Central memory CD8-positive, alpha-beta T cell (primary cell): ENCODE measurements around the gene OXLD1.

Experiments
- ATAC-seq: fragments of 150-1000 bp; cut with Tn5 transposase; replicated peaks from 2 replicates; pipeline ENCODE4 v1.10.0; 2022; ENCODE audit warnings: mild to moderate bottlenecking, moderate FRiP score, moderate number of reproducible peaks; ENCODE audit not compliant: poor library complexity, severe bottlenecking; ENCODE audit errors: extremely low read depth
- DNase-seq, 2 donors: peaks; one replicate each; pipeline ENCODE4 v3.0.0; 2021; ENCODE audit warnings: low spot score in 2 of 2
- H3K27ac Mint-ChIP-seq: one replicate; pipeline ENCODE4 v1.8.0; 2022; ENCODE audit warnings: low read depth, mild to moderate bottlenecking, moderate library complexity, mixed read lengths
- H3K27me3 Mint-ChIP-seq: one replicate; pipeline ENCODE4 v1.8.0; 2022; ENCODE audit warnings: mixed read lengths
- H3K36me3 Mint-ChIP-seq: one replicate; pipeline ENCODE4 v1.8.0; 2022; ENCODE audit warnings: mild to moderate bottlenecking, moderate library complexity, mixed read lengths; ENCODE audit not compliant: insufficient read depth
- H3K4me1 Mint-ChIP-seq: one replicate; pipeline ENCODE4 v1.8.0; 2022; ENCODE audit warnings: mixed read lengths
- H3K4me3 Mint-ChIP-seq: one replicate; pipeline ENCODE4 v1.8.0; 2022; ENCODE audit warnings: mild to moderate bottlenecking, moderate library complexity, mixed read lengths
- H3K9me3 Mint-ChIP-seq: one replicate; pipeline ENCODE4 v1.8.0; 2022; ENCODE audit warnings: mixed read lengths

Gene OXLD1

DNA sequence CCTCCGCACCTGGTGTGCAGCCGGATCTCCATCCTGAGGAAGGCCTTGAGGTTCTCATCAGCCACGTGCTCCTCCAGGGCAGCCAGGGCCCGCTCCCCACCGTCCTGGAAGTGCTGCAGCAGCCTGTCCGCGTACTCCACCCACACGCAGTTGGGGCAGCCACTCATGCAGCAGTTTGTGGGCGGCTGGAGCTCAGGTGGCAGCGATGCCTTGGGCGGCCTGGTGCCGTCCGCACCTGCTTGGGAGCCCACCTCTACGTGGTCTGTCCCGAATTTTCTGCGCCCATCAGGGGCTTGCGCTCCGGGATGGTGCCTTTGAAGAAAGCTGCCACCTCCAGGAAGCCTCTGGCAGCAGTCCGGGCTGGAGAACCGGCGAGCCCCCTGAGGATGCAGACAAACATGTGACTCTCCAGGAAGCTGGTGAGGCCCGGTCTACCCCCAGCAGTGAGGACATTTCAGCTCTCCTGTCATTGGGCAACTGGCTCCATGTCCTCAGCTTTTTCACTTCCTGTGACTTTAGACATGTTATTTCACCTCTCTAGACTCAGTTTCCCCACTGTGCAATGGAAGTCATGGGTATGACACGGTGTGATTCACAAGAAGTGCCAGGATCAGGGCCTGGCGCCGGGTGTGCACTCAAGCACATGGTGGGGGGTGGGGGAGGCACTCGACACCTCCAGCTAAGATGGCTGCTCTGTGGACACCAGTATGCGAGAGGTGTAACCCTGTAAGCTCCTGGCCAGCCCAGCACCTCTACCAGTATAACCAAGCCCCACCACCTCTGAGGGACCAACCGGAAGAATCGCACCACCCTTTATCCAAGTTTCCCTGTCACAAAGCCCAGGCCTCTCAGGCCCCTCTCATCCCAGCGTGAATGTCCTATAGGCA, 957 bp downstream of the OXLD1 start:
- peaks cover 24% of the 10 kb centered on the region for H3K36me3 Mint-ChIP-seq
- ATAC-seq = peak; percentile 25

DNA sequence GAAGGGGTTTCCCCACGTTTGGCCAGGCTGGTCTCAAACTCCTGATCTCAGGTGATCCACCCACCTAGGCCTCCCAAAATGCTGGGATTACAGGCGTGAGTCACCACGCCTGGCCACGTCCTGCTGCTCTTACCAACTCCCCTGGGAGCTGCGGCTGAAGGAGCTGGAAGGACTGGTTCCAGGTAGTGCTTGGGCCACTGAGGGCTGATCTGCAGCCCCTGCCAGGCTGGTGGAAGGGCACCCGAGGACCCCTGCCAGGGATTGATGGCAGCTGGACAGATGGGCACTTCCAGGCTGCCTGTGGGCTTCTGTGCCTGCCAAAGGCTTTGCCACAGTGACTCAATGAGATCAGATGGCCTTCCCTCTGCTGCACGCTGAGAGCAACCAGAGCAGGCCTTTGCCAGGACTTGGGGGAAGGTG, 2.3 kb downstream of the OXLD1 start:
- peaks cover 35% of the 10 kb centered on the region for H3K4me1 Mint-ChIP-seq

More for the DNA sequence above, 957 bp downstream of the OXLD1 start:
- Mint-ChIP-seq H3K4me3 (peak overlapping the region; percentile 85), H3K27me3 (no peaks in the 10 kb centered on the region), H3K4me1 (peaks cover 35% of the 10 kb centered on the region), H3K9me3 (no peaks in the 10 kb centered on the region), H3K27ac (peak overlapping the region; percentile 93)
- no peak for DNase-seq

DNA sequence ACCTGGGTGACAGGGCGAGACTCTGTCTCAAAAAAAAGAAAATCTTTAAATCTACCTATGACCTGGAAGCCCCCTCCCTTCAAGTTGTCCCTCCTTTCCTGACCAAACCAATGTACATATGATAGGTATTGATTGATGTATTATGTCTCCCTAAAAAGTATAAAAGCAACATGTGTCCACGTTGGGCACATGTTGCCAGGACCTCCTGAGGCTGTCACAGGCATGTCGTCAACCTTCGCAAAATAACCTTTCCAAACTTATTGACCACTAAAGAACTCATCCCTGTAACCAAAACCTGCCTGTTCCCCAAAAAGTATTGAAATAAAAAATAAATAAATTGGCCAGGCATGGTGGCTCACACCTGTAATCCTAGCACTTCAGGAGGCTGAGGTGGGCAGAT, 4.4 kb downstream of the OXLD1 start:
- Mint-ChIP-seq H3K4me1 (peaks cover 21% of the 10 kb centered on the region), H3K27me3 (no peaks in the 10 kb centered on the region), H3K4me3 (no peak overlapping the region), H3K27ac (no peak overlapping the region), H3K9me3 (no peaks in the 10 kb centered on the region), H3K36me3 (peaks cover 7% of the 10 kb centered on the region)
- DNase-seq (no peak), ATAC-seq (no peak)

More for the DNA sequence above, 2.3 kb downstream of the OXLD1 start:
- Mint-ChIP-seq H3K27me3 (no peaks in the 10 kb centered on the region), H3K9me3 (no peaks in the 10 kb centered on the region), H3K27ac (no peak overlapping the region), H3K36me3 (peaks cover 17% of the 10 kb centered on the region), H3K4me3 (peak overlapping the region; percentile 27)
- ATAC-seq (no peak), DNase-seq (no peak)

DNA sequence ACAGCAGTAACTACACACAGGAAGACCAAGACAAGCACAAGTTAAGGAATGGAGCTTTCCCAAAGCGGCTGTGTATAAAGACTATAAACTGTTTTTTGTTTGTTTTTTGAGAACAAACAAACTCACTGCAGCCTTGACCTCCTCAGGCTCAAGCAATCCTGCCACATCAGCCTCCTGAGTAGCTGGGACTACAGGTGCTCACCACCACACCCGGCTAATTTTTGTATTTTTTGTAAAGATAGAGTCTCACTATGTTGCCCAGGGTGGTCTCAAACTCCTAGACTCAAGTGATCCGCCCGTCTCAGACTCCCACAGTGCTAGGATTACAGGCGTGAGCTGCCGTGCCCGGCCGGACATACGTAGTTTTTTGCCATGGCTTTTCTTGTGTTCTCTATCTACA, 6.0 kb downstream of the OXLD1 start:
- DNase-seq (no peak), ATAC-seq (no peak)
- peaks cover 5% of the 10 kb centered on the region for H3K4me1 Mint-ChIP-seq
- H3K27me3 Mint-ChIP-seq = no peaks in the 10 kb centered on the region
- no peaks in the 10 kb centered on the region for H3K9me3 Mint-ChIP-seq
- H3K36me3 Mint-ChIP-seq = peaks cover 2% of the 10 kb centered on the region
- no peak overlapping the region for H3K4me3 Mint-ChIP-seq
- no peak overlapping the region for H3K27ac Mint-ChIP-seq

DNA sequence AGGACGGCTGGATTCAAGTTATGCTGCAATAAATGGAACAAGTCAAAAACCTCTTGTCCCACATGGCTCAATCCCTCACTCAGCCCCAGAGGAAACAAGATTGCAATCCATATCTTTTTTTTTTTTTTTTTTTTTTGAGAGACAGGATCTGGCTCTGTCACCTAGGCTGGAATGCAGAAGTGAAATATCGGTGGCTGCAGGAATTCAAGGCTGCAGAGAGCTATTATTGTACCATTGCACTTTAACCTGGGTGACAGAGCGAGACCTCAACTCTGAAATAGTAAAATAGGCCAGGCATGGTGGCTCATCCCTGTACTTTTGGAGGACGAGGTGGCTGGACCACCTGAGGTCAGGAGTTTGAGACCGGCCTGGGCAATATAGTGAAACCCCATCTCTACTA, 7.4 kb downstream of the OXLD1 start:
- peaks cover under 1% of the 10 kb centered on the region for H3K27me3 Mint-ChIP-seq
- H3K4me3 Mint-ChIP-seq = no peak overlapping the region
- H3K27ac Mint-ChIP-seq = no peak overlapping the region
- no peak for DNase-seq
- no peaks in the 10 kb centered on the region for H3K9me3 Mint-ChIP-seq
- peaks cover 4% of the 10 kb centered on the region for H3K4me1 Mint-ChIP-seq
- ATAC-seq = no peak
- H3K36me3 Mint-ChIP-seq = peaks cover 2% of the 10 kb centered on the region

- no peak overlapping the region for H3K27ac Mint-ChIP-seq
- H3K4me1 Mint-ChIP-seq = no peaks in the 10 kb centered on the region
- ATAC-seq (no peak), DNase-seq (no peak)
- H3K36me3 Mint-ChIP-seq = peaks cover 2% of the 10 kb centered on the region
- no peak overlapping the region for H3K4me3 Mint-ChIP-seq
- peaks cover 15% of the 10 kb centered on the region for H3K27me3 Mint-ChIP-seq
- no peaks in the 10 kb centered on the region for H3K9me3 Mint-ChIP-seq
These were observed 9.6 kb downstream of the OXLD1 start for GRCh38 chr17:81656835-81657234.

DNA sequence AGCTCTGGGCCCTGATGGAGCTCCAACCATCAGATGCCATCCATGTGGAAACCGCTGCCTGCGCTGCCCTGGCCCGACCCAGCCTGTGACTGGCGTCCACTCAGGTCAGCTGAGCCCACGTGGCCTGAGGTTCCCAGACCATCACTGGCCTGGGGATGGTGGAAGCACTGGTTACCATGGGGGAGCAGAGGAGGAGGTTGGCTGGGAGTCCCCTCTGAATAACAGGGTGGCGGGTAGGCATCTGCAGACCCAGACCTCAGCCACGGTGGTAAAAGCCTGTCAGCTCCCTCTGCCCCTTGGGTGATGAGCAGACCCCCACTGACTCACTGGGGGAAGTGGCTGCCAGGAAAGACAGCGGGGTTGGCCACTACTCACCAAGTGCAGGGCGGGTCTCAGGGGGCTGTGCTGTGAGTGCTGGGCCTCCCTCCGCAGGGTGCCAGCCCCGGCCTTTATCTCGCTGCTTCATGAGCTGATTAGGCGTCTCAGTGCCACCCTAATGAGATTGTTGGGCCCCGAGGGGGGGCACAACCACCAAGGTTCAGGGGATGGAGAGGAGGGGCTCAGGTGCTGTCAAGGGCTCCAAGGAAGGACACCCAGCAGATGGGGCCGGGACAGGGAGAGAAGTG, 10.2 kb downstream of the OXLD1 start, which contains the start of gene PDE6G:
Gene PDE6G (minus strand): TSS at position 425 of the 626 bp plus-strand sequence. CDS start 3,237 bp downstream, outside the sequence.
- Mint-ChIP-seq H3K9me3 (no peaks in the 10 kb centered on the region), H3K27me3 (peaks cover 20% of the 10 kb centered on the region), H3K36me3 (peaks cover 5% of the 10 kb centered on the region), H3K4me3 (no peak within 1 kb of the TSS), H3K4me1 (no peaks in the 10 kb centered on the region), H3K27ac (no peak within 1 kb of the TSS)
- no peak for ATAC-seq
- no peak for DNase-seq

DNA sequence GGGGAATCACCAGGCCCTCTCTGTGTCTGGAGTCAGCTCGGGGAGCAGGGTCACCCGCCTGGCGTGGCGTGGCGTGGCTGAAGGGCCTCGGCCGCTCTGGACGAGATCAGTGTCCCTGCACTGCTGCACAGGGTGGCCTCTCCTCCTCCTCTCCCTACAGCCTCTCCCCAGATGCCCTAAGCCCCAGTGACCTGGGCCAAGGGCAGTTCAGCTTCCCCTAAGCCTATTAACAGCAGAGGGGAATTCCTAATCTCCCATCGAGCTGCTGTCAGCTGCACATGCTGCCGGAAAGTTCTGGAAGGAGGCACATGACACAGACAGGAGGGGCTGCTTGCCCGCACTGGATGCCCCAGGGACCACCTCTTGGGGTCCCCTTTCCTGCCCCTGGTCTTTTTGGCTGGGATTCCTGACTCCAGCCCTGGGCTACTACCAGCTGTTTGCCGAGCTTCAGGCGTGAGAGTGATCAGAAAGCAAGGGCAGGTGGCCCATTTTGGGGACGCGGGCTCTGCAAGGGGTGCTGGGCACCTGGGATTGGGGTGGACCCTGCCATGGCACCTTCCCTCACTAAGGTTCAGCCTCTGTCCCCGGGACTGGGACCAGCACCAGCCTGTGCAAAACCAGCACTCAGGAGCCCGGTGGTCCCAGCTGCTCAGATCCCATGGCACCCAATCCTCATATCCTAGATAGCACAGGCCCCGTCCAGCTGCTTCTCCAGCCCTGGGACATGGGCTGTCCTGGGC, 10.9 kb downstream of the OXLD1 start:
- ATAC-seq (no peak), DNase-seq (no peak)
- Mint-ChIP-seq H3K4me3 (no peak overlapping the region), H3K4me1 (no peaks in the 10 kb centered on the region), H3K9me3 (no peaks in the 10 kb centered on the region), H3K27ac (no peak overlapping the region), H3K36me3 (peaks cover 5% of the 10 kb centered on the region), H3K27me3 (peaks cover 20% of the 10 kb centered on the region)

GRCh38 chr17:81652906-81653771, 13.3 kb downstream of the OXLD1 start:
- no peaks in the 10 kb centered on the region for H3K4me1 Mint-ChIP-seq
- peak overlapping the region; percentile 48 for H3K27ac Mint-ChIP-seq
- peaks cover 5% of the 10 kb centered on the region for H3K36me3 Mint-ChIP-seq
- ATAC-seq (no peak), DNase-seq (no peak)
- peaks cover 28% of the 10 kb centered on the region for H3K27me3 Mint-ChIP-seq
- H3K9me3 Mint-ChIP-seq = no peaks in the 10 kb centered on the region
- H3K4me3 Mint-ChIP-seq = peak overlapping the region; percentile 60

GRCh38 chr17:81651692-81652091, 14.7 kb downstream of the OXLD1 start:
- Mint-ChIP-seq H3K4me3 (no peak overlapping the region), H3K27me3 (peaks cover 28% of the 10 kb centered on the region), H3K4me1 (no peaks in the 10 kb centered on the region), H3K9me3 (no peaks in the 10 kb centered on the region), H3K27ac (no peak overlapping the region), H3K36me3 (peaks cover 7% of the 10 kb centered on the region)
- no peak for DNase-seq
- ATAC-seq = no peak

- no peak overlapping the region for H3K27ac Mint-ChIP-seq
- H3K9me3 Mint-ChIP-seq = no peaks in the 10 kb centered on the region
- peaks cover 28% of the 10 kb centered on the region for H3K27me3 Mint-ChIP-seq
- H3K4me1 Mint-ChIP-seq = no peaks in the 10 kb centered on the region
- peaks cover 7% of the 10 kb centered on the region for H3K36me3 Mint-ChIP-seq
- no peak overlapping the region for H3K4me3 Mint-ChIP-seq
- ATAC-seq (no peak), DNase-seq (no peak)
These were observed 15.5 kb downstream of the OXLD1 start for GRCh38 chr17:81650951-81651350.

- H3K9me3 Mint-ChIP-seq = no peaks in the 10 kb centered on the region
- peaks cover 7% of the 10 kb centered on the region for H3K36me3 Mint-ChIP-seq
- no peak overlapping the region for H3K4me3 Mint-ChIP-seq
- H3K4me1 Mint-ChIP-seq = no peaks in the 10 kb centered on the region
- no peak for DNase-seq
- H3K27ac Mint-ChIP-seq = no peak overlapping the region
- peaks cover 25% of the 10 kb centered on the region for H3K27me3 Mint-ChIP-seq
- ATAC-seq = no peak
These were observed 17.7 kb downstream of the OXLD1 start for GRCh38 chr17:81648707-81649085.
